ENCODE data around the gene LIPM.

LIPM gene

DNA sequence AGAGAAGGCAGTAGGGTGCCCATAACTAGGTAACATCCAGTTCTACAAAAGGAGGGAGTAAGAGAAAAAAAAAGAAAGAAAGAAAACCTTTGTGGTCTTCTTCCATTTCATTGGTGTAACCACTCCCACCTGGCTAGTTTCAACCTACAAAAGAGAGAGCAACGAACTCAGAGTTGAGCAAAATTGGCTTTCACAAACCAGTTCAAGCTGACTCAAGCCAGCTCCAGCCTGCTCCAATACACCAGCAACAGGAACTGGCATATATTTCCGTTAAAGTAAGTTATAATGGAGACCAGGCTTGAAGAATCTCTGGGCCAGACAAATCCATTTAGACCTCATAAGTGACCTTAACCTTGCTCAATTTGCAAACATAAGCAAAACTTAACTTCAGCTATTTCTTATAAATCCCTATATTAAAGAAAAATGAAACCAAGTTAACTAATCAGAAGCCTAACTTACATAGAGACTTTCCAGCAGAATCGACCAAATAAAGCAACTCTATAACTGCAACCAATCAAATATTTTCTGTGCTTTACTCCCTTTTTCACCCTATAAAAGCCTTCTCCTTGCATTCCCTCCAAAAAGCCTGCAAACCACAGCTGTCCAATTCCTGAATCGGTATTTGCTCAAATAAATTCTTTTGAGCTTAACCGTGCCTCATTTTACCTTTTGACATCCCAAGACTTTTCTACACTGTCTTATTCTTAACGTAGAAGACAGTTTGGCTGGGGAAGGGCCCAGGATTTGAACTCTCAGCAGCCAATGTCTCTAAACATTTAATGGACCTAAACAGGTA, 39.0 kb downstream of the LIPM start:
- DNase-seq = no peak

DNA sequence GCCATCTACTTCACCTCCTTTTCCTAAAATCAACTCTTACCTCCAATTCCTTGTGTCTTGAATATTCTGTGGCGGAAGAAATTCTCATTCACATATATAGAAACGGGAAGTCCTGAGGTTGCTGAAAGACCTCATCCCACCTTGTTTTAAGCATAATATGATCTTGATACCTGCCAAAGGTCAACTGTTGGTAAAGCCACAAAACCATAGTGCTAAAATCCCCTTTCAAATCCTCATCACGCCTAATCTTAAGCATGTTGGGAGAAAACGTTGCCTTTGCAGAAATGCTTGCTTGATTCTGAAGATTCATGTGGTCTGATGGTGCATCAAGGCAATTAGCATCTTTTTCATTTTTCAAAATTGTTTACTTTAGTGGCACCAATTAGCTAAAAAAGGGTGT, 40.6 kb downstream of the LIPM start:
- no peak for DNase-seq

- no peak for DNase-seq
Measured at GRCh38 chr10:88848499-88848898, 46.0 kb downstream of the LIPM start.

DNA sequence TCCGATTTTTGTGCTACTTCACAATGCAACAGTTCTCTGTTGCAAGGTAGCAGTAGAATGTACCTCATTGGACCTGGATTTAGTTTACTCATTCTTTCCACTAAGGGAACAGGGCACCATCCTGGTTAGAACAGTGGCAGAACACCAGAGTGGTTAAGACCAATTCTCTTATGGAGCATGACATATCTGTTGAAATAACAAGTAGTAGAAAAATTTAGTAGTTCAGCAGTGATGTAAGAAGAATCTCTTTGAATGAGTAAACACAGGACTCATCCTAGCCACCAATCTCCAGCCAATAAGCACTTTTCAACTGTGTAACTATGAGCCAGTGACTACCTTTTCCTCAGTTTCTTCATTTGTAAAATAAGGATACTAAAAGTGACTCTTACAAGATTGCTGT, 46.7 kb downstream of the LIPM start:
- no peak for DNase-seq

DNA sequence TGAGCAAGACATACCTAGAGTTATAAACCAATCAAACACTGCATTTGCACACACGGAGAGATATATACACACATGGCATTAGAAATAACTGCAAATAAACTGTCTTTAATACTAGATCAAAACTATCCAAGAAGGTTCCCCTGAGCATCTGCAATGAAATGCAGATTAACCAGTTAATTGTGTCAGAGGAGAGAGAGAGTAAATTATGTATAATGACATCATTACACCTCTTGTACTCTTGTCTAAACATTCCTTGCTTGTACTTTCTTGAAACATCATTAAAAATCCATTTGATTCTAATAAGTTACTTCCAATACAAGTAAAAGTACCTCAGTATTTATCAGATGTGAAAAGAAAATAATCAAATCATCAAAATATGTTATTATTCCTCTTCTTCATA, 48.2 kb downstream of the LIPM start:
- no peak for DNase-seq

- DNase-seq = no peak
Measured at GRCh38 chr10:88851706-88852105, 49.2 kb downstream of the LIPM start, which contains the start of gene ANKRD22. TSS of gene ANKRD22 (minus strand) at chr10:88851844. CDS start at chr10:88851607, 237 bp downstream.

- no peak for DNase-seq
Measured at GRCh38 chr10:88852327-88852726, 49.8 kb downstream of the LIPM start.

DNA sequence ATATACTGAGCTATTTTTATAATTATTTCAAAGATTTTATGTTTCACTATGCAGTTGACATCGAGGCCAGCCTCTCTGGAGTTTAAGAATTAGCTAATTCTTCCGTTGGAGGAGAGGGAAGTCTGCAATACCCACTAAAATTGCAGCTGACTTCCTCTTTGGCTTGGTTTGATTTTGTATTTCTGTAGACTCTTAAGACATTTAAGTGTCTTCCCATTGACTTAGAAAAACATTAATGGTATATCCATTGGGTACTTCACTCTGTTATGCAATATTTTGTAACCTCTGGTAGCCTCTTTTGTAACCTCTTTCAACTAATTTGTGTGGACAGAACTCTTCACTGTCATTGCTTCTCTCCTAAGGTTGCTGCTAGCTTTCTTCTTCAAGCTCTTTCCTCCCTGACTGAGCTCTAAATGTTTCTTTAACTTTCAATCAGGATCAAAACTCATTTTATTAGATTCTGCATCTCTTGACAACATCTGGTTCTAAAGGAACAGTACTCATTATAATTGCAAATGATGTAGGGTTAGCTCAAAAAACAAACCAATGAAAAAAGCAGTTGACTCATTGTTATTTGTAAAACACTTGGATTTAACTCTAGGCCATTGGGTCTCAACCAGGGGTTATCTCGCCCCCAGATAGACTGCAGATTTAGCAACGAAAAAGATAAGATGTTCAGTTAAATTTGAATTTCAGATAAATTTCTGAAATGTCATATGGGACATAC, 50.8 kb downstream of the LIPM start:
- no peak for DNase-seq

- DNase-seq = no peak
Measured at GRCh38 chr10:88854684-88855083, 52.2 kb downstream of the LIPM start.

GRCh38 chr10:88857831-88858230, 55.3 kb downstream of the LIPM start:
- no peak for DNase-seq

- no peak for DNase-seq
Measured at GRCh38 chr10:88858491-88858890, 56.0 kb downstream of the LIPM start.

DNA sequence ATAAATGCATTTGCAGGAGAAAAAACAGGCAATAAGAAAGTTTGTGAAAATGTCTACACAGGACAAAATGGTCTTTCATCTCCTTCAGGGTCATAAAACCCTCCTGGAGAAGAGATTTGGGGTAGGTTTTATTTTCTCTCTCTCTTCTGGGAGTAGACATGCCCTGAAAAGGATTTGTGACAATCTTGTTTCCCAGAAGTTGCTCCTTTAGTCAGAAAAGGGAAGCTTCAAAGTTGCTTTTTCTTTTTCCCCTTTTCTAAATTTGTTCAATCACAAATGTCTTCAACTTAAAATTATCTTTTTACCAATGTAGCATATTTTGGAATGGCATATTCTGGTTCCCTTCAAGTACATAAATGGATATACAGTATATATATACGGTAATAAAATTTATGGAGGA, 58.5 kb downstream of the LIPM start:
- no peak for DNase-seq

GRCh38 chr10:88865281-88865876, 62.8 kb downstream of the LIPM start:
- no peak for DNase-seq

GRCh38 chr10:88866454-88866853, 63.9 kb downstream of the LIPM start:
- no peak for DNase-seq

GRCh38 chr10:88870089-88870488, 67.6 kb downstream of the LIPM start:
- DNase-seq = no peak
